K562 (cell line): ENCODE results near the gene COL8A2. TPM values are rescaled to one million over a fixed set of nuclear protein-coding genes. Genes with fewer than 3 reads are reported as not detected.
A peak's percentile ranks its signal among the peaks of the same experiment; 100 is the strongest.

ENCODE experiments used
- ARNT ChIP-seq, 2 experiments: fragments of 450-650 bp; IDR thresholded peaks; 2 replicates each; pipeline ENCODE4 v1.6.1; 2016; ENCODE audit warnings: mild to moderate bottlenecking in 1 of 2
- ATF4 ChIP-seq: fragments of 450-650 bp; formaldehyde crosslinking; IDR thresholded peaks from 2 replicates; pipeline ENCODE4 v1.4.0; 2022; ENCODE audit warnings: mild to moderate bottlenecking, moderate library complexity
- BACH1 ChIP-seq: fragments of 200-800 bp; sonication (Bioruptor generic); IDR thresholded peaks from 2 replicates; pipeline ENCODE4 v1.6.1; 2016; ENCODE audit warnings: missing genetic modification characterization, missing compliant biosample characterization
- CBX5 ChIP-seq: IDR thresholded peaks from 2 replicates; pipeline ENCODE4 v1.6.1; 2014; ENCODE audit warnings: low read depth, borderline replicate concordance
- CREM ChIP-seq: IDR thresholded peaks from 2 replicates; pipeline ENCODE4 v1.6.1; 2014; ENCODE audit warnings: antibody characterized with exemption, low read depth
- EP300 ChIP-seq: IDR thresholded peaks from 2 replicates; pipeline ENCODE4 v1.6.1; 2012; ENCODE audit warnings: low read length, improper control_type of control experiment
- ETS1 ChIP-seq: conservative IDR thresholded peaks from 2 replicates; pipeline ENCODE4 v1.6.1; 2011; ENCODE audit warnings: low read depth, mild to moderate bottlenecking, low read length; ENCODE audit not compliant: control insufficient read depth
- GABPB1 ChIP-seq: sonication (generic); formaldehyde crosslinking; IDR thresholded peaks from 2 replicates; pipeline ENCODE4 v1.8.0; 2022; ENCODE audit warnings: mild to moderate bottlenecking, missing genetic modification reagents
- HDAC2 ChIP-seq: fragments of 450-650 bp; IDR thresholded peaks from 2 replicates; pipeline ENCODE4 v1.6.1; 2016; ENCODE audit warnings: mild to moderate bottlenecking
- HDAC3 ChIP-seq: fragments of 450-650 bp; IDR thresholded peaks from 2 replicates; pipeline ENCODE4 v1.6.1; 2018; ENCODE audit warnings: borderline replicate concordance, mild to moderate bottlenecking, moderate library complexity; ENCODE audit not compliant: partially characterized antibody
- HSF4 ChIP-seq: fragments of 250-450 bp; sonication (Bioruptor Pico); IDR thresholded peaks from 2 replicates; pipeline ENCODE4 v2.1.2; 2022; ENCODE audit warnings: mild to moderate bottlenecking, moderate library complexity, borderline replicate concordance
- IFI16 ChIP-seq: fragments of 250-450 bp; sonication (Bioruptor Pico); IDR thresholded peaks from 2 replicates; pipeline ENCODE4 v2.1.2; 2022; ENCODE audit warnings: mild to moderate bottlenecking, inconsistent platforms
- MAX ChIP-seq: sonication (generic); formaldehyde crosslinking; IDR thresholded peaks from 2 replicates; pipeline ENCODE4 v1.9.0; 2022; ENCODE audit warnings: mild to moderate bottlenecking, missing genetic modification reagents
- MAZ ChIP-seq, 2 experiments: fragments of 450-650 bp in 1 of 2; sonication (generic) in 1 of 2; formaldehyde crosslinking; IDR thresholded peaks in 1 of 2; conservative IDR thresholded peaks in 1 of 2; 2 replicates each; pipeline versions ENCODE4 v1.4.0 to v1.5.0; 2020; ENCODE audit warnings: mild to moderate bottlenecking in 1 of 2, missing genetic modification reagents in 1 of 2
- NELFE ChIP-seq: IDR thresholded peaks from 2 replicates; pipeline ENCODE4 v1.6.1; 2011; ENCODE audit warnings: mild to moderate bottlenecking; ENCODE audit not compliant: insufficient read depth, insufficient read length
- PCBP1 ChIP-seq: fragments of 200-400 bp; formaldehyde crosslinking; IDR thresholded peaks from 2 replicates; pipeline ENCODE4 v1.6.1; 2018; ENCODE audit warnings: mild to moderate bottlenecking, low read depth, low read length; ENCODE audit not compliant: poor library complexity, severe bottlenecking
- PHF21A ChIP-seq: fragments of 450-650 bp; IDR thresholded peaks from 2 replicates; pipeline ENCODE4 v1.6.1; 2017; ENCODE audit warnings: low read depth, borderline replicate concordance
- RB1 ChIP-seq: fragments of 450-650 bp; IDR thresholded peaks from 2 replicates; pipeline ENCODE4 v1.6.1; 2017; ENCODE audit warnings: low read depth, mild to moderate bottlenecking
- RBM22 ChIP-seq: fragments of 200-400 bp; formaldehyde crosslinking; IDR thresholded peaks from 2 replicates; pipeline ENCODE4 v1.6.1; 2018; ENCODE audit warnings: low read length, low read depth; ENCODE audit not compliant: poor library complexity, severe bottlenecking
- SMARCB1 ChIP-seq: IDR thresholded peaks from 2 replicates; pipeline ENCODE4 v1.6.1; 2011; ENCODE audit warnings: improper control_type of control experiment, low read depth; ENCODE audit not compliant: insufficient read length
- TEAD1 ChIP-seq, 2 experiments: fragments of 450-650 bp in 1 of 2; sonication (generic) in 1 of 2; formaldehyde crosslinking; IDR thresholded peaks; 2 replicates each; pipeline versions ENCODE4 v1.4.0 to v1.8.0; 2020 to 2022; ENCODE audit warnings: mild to moderate bottlenecking in 2 of 2, missing genetic modification reagents in 1 of 2
- ZBTB2 ChIP-seq: fragments of 450-650 bp; IDR thresholded peaks from 2 replicates; pipeline ENCODE4 v1.6.1; 2016; ENCODE audit warnings: antibody characterized with exemption
- ZNF24 ChIP-seq: fragments of 450-650 bp; IDR thresholded peaks from 2 replicates; pipeline ENCODE4 v1.6.1; 2016
- ZNF384 ChIP-seq: IDR thresholded peaks from 2 replicates; pipeline ENCODE4 v1.6.1; 2012; ENCODE audit warnings: low read depth, low read length, improper control_type of control experiment
- ZNF707 ChIP-seq: fragments of 250-450 bp; sonication (Bioruptor Pico); conservative IDR thresholded peaks from 2 replicates; pipeline ENCODE4 v1.8.0; 2022; ENCODE audit warnings: inconsistent platforms, mild to moderate bottlenecking, moderate library complexity
- ZSCAN29 ChIP-seq: fragments of 450-650 bp; IDR thresholded peaks from 2 replicates; pipeline ENCODE4 v1.6.1; 2017
- ZZZ3 ChIP-seq: fragments of 450-650 bp; IDR thresholded peaks from 2 replicates; pipeline ENCODE4 v1.6.1; 2016; ENCODE audit warnings: antibody characterized with exemption, mild to moderate bottlenecking, moderate library complexity
- polyA plus RNA-seq, 8 experiments: library from polyadenylated mRNA; depleted of rRNA in 4 of 8; stranded (reverse) in 5 of 8; unstranded in 3 of 8; fragments of >200 nt; fragmentation: Nextera tagmentation in 2 of 8; fragmentation: Illumina TruSeq in 1 of 8; extraction: Ambion mirVana in 2 of 8; extraction: Trizol in 1 of 8; gene quantifications; 2 replicates each; pipeline versions ENCODE4 v1.2.1 to v1.2.3, GENCODE V29; 2011 to 2014; ENCODE audit warnings: inconsistent platforms in 1 of 8, missing spikeins in 1 of 8
- total RNA-seq, 7 experiments: library from RNA; depleted of rRNA in 6 of 7; stranded (reverse); fragments of >200 nt in 6 of 7; fragmentation: Illumina TruSeq in 2 of 7; extraction: Trizol in 2 of 7; gene quantifications; 2 replicates each; pipeline versions ENCODE4 v1.2.1 to v1.2.3, GENCODE V29; 2011 to 2021; ENCODE audit warnings: low replicate concordance in 1 of 7

The COL8A2 gene
- total and polyA plus RNA-seq, 9 of the 15 experiments (the other 6 are each of a cell fraction or from before 2014, with no cell fraction given), result 0.03 to 0.14 (median 0.04) TPM; not detected in 5

GRCh38 chr1:36161641-36162531 is 36.9 kb upstream of the COL8A2 start (continued):
- TF ChIP-seq ETS1, result no peak
- no peak for TF ChIP-seq PCBP1
- TF ChIP-seq GABPB1 (CRISPR knock-in tag), result no peak
- no peak for TF ChIP-seq ZNF384
- no peak for TF ChIP-seq ZNF24
- TF ChIP-seq ARNT (IDR thresholded peaks at IDR 0.05), result peak in 1 of 2 experiments; percentile 69; a peak in 1 of 4 replicates
- no peak for TF ChIP-seq HDAC3
- no peak for TF ChIP-seq ATF4 (CRISPR knock-in tag)
- no peak for TF ChIP-seq ZNF707 (CRISPR knock-in tag)
- peak; percentile 86 for TF ChIP-seq MAX (CRISPR knock-in tag)
- TF ChIP-seq RB1, result no peak
- TF ChIP-seq HSF4, result no peak
- TF ChIP-seq ZSCAN29, result no peak
- no peak for TF ChIP-seq PHF21A
- no peak for TF ChIP-seq IFI16
- TF ChIP-seq MAZ (CRISPR knock-in tag; conservative IDR thresholded peaks at IDR 0.05 in 1 of 2, IDR thresholded peaks at IDR 0.05 in 1 of 2), result 0 out of 4 replicates have a peak, but pooled peaks of 1 of the 2 experiments have one; percentile 29
- TF ChIP-seq BACH1 (tag), result no peak
- TF ChIP-seq EP300, result no peak
- TF ChIP-seq TEAD1 (CRISPR knock-in tag; IDR thresholded peaks at IDR 0.05), result peak in 1 of 2 experiments; percentile 80; a peak in 2 of 4 replicates
- TF ChIP-seq ZBTB2, result 0 out of 2 replicates have a peak, but pooled peaks have one; percentile 22
- no peak for TF ChIP-seq HDAC2
- TF ChIP-seq CBX5, result no peak
- TF ChIP-seq ZZZ3, result no peak
- TF ChIP-seq RBM22, result no peak
- TF ChIP-seq SMARCB1, result no peak
- no peak for TF ChIP-seq NELFE
- no peak; the same call in 1 of the 2 replicates for TF ChIP-seq CREM
